GM12878 (cell line): ENCODE results near the gene TRAP1. TPM values are rescaled to one million over a fixed set of nuclear protein-coding genes. Genes with fewer than 3 reads are reported as not detected.

Experiments used
- CHD2 ChIP-seq: IDR thresholded peaks from 2 replicates; pipeline ENCODE4 v1.6.1; 2011; ENCODE audit warnings: low read depth, low read length, improper control_type of control experiment, borderline replicate concordance
- MEF2B ChIP-seq: fragments of 450-650 bp; IDR thresholded peaks from 2 replicates; pipeline ENCODE4 v1.6.1; 2018; ENCODE audit warnings: mild to moderate bottlenecking, moderate library complexity; ENCODE audit not compliant: partially characterized antibody, poor library complexity, severe bottlenecking
- MLLT1 ChIP-seq: fragments of 450-650 bp; IDR thresholded peaks from 2 replicates; pipeline ENCODE4 v1.6.1; 2016; ENCODE audit warnings: mild to moderate bottlenecking
- NKRF ChIP-seq: fragments of 450-650 bp; conservative IDR thresholded peaks from 2 replicates; pipeline ENCODE4 v1.6.1; 2017; ENCODE audit warnings: mild to moderate bottlenecking, moderate library complexity
- PRDM15 ChIP-seq: fragments of 450-650 bp; formaldehyde crosslinking; IDR thresholded peaks from 2 replicates; pipeline ENCODE4 v1.4.0; 2020; ENCODE audit warnings: mild to moderate bottlenecking, moderate library complexity
- SIN3A ChIP-seq: IDR thresholded peaks from 2 replicates; pipeline ENCODE4 v1.6.1; 2012; ENCODE audit warnings: low read depth, low read length, improper control_type of control experiment
- TBL1XR1 ChIP-seq: IDR thresholded peaks from 2 replicates; pipeline ENCODE4 v1.6.1; 2012; ENCODE audit warnings: low read depth, low read length, improper control_type of control experiment
- YY1 ChIP-seq: IDR thresholded peaks from 2 replicates; pipeline ENCODE4 v1.6.1; 2011; ENCODE audit warnings: low read depth, mild to moderate bottlenecking, low read length
- polyA plus RNA-seq, 11 experiments: library from polyadenylated mRNA; depleted of rRNA in 4 of 11; unstranded in 6 of 11; stranded (reverse) in 5 of 11; fragments of >200 nt; fragmentation: Nextera tagmentation in 4 of 11; fragmentation: Illumina TruSeq in 1 of 11; extraction: Ambion mirVana in 4 of 11; extraction: Trizol in 1 of 11; gene quantifications; 1 replicate in 1 of 11; 2 replicates in 10 of 11; pipeline versions ENCODE4 v1.2.1 to v1.2.3, GENCODE V29; 2011 to 2016; ENCODE audit warnings: inconsistent platforms in 2 of 11, missing spikeins in 2 of 11, low read depth in 1 of 11
- total RNA-seq, 4 experiments: library from RNA; depleted of rRNA in 3 of 4; stranded (reverse); fragments of >200 nt in 3 of 4; fragmentation: Illumina TruSeq in 1 of 4; extraction: Trizol in 1 of 4; gene quantifications; 2 replicates each; pipeline versions ENCODE4 v1.2.1 to v1.2.3, GENCODE V29; 2013 to 2021

TRAP1 gene
- total and polyA plus RNA-seq, 10 of the 15 experiments (the other 5 are each of a cell fraction or from before 2014, with no cell fraction given), result 16.3 to 442 (median 241) TPM

GRCh38 chr16:3690470-3690928 is 26.8 kb downstream of the TRAP1 start (continued):
- TF ChIP-seq PRDM15 (no peak), TBL1XR1 (no peak), MEF2B (no peak), YY1 (peak; percentile 89), MLLT1 (peak; percentile 50; the same call in 1 of the 2 replicates), NKRF (no peak), CHD2 (no peak), SIN3A (no peak)
- TF ChIP-seq, all 136 proteins: peak for 10
